GM12864 (cell line): ENCODE results near the gene STX16.

Experiments
- DNase-seq: peaks from one replicate; pipeline ENCODE4 v3.0.0-alpha.2; 2011; ENCODE audit warnings: low read depth
- H3K4me3 ChIP-seq: 2 replicates; pipeline ENCODE4 v1.5.1; 2011; ENCODE audit warnings: mild to moderate bottlenecking, low read depth, low read length, control low read depth
- CTCF ChIP-seq: IDR thresholded peaks from 2 replicates; pipeline ENCODE4 v1.5.1; 2011; ENCODE audit warnings: low read depth, mild to moderate bottlenecking, moderate library complexity, low read length, control low read depth, inconsistent platforms; ENCODE audit errors: missing control alignments

STX16 gene

GRCh38 chr20:58677808-58678207, 26.7 kb downstream of the STX16 start:
- no peak for DNase-seq
- TF ChIP-seq CTCF = no peak
- no peak overlapping the region for H3K4me3 ChIP-seq

DNA sequence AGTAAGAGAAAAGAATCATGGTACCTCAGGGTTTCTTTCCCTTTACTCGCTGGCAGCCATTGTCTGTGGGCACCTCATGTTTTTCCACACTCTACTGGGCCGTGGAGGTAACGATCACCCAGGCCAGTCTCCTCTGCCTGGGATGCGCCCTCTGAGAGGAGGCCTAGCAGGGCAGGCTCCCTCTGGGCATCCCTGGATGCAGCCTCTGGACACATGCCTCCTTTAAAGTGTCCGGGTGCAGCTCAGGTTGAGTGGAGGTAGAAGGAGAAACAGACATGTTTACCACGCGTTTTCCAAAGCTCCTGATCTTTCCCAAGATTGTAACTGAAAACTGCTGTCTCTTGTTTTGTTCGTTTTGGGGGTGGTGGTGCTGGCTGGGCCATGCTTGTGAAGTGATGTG, 27.7 kb downstream of the STX16 start:
- no peak overlapping the region for H3K4me3 ChIP-seq
- TF ChIP-seq CTCF = no peak
- DNase-seq = no peak

DNA sequence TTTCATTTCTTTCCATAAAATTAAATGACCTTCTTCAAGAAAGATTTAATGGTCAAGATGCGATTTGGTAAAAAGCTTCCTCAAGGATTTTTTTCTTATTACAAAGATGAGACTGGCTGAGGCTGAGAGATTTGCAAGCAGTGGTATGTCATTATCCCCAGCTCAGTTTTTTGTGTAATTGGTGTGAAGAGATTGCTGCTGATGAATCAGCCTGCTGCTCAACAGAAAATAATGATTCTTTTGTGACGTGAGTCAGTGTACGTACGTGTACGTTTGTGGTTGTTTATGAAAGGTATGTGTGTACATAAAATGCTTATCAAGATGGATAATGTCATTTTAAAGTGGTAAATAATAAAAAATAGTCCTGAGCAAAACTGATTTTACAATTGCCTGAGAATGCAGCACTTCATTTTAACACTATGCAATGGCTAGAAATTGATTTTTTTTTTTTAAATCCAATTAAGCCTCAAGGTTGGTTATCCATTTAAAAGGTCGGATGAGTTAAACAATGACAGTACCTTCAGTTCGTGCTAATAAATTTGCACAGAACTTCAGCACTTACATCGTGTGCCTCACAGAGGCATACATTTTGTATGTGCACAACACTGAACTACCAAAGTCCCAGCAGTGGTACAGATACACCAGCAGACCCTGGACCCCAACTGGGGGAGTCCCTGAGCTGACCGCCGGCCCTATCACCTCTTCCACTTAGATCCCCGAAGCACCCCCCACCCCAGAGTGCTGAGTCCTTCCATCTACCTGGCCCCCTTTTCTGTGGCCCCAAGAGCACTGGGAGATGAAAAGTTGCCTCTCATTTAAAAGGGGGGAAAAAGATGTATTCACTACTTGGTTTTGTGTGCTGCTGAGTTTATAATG, 31.8 kb downstream of the STX16 start:
- TF ChIP-seq CTCF = no peak
- DNase-seq = no peak
- H3K4me3 ChIP-seq = no peak overlapping the region

- H3K4me3 ChIP-seq = no peak overlapping the region
- DNase-seq = no peak
- TF ChIP-seq CTCF = no peak
Measured at GRCh38 chr20:58684291-58684690, 33.2 kb downstream of the STX16 start.

DNA sequence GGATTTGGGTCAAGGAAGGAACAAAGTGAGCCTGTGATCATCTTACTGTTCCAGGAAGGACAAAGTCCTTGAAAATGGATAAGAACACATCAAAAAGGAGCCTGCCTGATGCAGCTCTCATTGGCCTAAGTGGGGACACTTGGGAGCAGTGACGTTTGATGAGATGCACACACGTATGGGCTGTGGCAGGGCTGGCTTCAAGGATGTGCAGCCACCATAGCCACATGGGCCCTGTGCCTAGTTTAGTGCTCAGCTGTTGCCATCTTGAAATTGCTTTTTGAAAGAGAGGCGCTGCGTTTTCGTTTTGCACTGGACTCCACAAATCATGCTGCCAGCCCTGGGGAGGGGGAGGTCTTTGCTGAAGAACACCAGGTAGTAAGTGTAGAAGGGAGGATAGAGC, 34.9 kb downstream of the STX16 start:
- no peak overlapping the region for H3K4me3 ChIP-seq
- no peak for TF ChIP-seq CTCF
- no peak for DNase-seq

- no peak for DNase-seq
- TF ChIP-seq CTCF = no peak
- H3K4me3 ChIP-seq = no peak overlapping the region
Measured at GRCh38 chr20:58688414-58688813, 37.3 kb downstream of the STX16 start.

- H3K4me3 ChIP-seq = no peak overlapping the region
- DNase-seq = no peak
- TF ChIP-seq CTCF = no peak
Measured at GRCh38 chr20:58688840-58689239, 37.8 kb downstream of the STX16 start.
